ENCODE measurements around the gene TCOF1.

The TCOF1 gene

DNA sequence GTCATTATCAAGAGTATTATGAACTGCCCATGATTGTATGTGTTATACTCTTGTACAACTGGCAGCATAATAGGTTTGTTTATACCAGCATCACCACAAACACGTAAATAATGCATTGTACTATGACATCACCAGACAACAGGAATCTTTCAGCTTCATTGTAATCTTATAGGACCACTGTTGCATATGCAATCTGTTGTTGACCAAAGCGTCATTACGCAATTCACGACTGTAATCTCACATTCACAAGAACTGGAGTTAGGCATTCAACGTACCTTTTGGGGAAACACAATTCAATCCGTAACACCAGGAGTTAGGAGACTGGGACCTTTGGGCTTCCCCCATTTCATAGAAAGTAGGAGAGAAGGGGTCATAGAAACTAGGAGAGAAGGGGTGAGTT is 34.4 kb upstream of the TCOF1 start:
- no peak for DNase-seq (ENCODE audit: low spot score)

DNA sequence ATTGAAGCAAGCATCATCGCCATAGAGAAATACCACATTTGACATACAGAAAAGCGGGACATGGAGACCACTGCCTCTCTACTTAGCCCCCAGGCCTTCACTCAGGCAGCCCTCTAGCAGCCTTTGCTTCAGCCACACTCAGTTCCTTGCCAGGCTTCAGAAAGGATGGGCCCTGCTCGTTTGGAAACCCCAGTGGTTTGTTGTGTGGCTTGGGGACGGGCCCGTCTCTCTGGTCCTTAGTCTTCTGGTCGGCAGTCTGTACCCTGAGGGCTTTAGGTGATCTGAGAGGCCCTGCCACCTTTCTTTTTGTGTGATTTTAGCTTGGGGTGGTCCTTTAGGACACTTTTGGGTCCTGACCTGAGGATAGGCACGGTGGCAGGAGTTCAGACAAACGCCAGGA is 33.7 kb upstream of the TCOF1 start:
- no peak for DNase-seq (ENCODE audit: low spot score)

DNA sequence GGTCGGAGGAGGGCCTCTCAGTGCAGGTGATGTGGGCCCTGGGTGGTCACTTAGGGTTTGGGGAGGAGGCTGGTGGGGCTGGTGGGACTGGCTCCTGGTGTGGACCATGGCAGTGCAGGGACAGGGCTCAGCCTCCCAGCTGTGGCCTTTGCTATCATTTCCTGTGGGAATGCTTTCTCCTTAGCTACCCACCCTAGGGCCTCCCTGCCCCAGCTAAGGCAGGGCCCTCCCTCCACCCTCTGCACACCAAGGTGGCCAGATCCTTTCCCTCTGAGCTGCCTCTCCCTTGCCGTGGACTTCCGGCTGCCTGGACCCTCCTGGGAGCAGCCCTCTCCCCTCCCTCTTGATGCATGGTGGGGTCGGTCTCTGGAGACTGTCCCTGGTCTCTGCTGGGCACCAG is 32.1 kb upstream of the TCOF1 start:
- DNase-seq (ENCODE audit: low spot score), result no peak

DNA sequence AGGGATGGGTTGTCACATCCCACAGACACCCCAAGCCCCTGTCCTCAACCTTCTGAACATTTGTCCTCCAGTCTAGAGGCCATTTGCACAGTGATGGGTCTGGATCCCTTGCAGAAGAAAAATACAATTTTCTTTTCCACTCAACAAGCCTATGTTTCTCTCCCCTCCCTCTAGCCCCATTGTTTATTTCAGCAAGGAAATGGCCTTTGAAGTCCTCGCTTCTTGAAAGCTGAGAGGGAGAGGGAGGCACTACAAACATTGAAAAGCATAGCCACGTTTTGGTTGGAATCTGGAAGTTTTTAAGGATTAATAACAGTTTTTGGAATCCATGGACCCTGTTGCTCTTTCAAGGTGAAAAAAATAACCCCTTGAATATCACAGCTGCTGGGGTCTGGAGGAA is 30.8 kb upstream of the TCOF1 start:
- DNase-seq (ENCODE audit: low spot score), result no peak

DNA sequence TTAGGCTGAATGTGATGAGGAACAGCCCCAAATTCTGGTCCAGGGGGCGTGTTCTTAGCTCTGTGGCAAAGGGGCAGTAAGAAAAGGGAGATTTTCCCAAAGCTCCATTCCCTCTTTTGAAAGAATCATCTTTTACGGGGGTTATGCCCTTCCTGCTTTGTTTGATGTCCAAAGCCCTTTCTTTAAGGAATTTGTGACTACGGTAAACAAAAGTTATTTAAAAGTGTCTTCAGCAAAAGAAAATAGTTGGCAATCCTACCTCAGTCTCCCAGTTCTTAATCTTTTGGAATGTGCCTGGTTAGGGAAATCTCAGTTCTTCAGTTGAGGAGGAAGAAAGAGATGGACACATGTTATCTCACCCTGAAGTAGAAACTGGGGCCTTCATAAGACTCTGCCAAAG is 30.4 kb upstream of the TCOF1 start:
- DNase-seq (ENCODE audit: low spot score), result no peak

DNA sequence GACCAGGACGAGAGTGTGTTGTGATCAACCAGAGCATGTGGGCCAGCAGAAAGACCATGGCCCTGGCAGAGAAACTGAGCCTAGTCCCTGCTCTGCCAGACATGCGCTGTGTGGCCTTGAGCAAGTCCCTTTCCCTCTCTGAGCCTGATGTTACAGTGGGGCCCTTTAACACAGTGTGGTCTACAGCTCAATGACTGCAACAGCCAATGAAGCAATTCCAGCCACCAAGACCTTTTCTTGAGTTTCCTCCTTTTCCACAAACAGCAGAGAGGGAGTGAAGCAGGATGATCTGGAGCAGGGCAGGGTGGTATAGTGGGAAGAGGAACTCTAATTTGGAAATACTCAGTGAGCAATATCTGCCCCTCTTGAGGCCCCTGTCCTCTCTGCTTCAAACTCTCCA is 29.0 kb upstream of the TCOF1 start:
- no peak for DNase-seq (ENCODE audit: low spot score)

DNA sequence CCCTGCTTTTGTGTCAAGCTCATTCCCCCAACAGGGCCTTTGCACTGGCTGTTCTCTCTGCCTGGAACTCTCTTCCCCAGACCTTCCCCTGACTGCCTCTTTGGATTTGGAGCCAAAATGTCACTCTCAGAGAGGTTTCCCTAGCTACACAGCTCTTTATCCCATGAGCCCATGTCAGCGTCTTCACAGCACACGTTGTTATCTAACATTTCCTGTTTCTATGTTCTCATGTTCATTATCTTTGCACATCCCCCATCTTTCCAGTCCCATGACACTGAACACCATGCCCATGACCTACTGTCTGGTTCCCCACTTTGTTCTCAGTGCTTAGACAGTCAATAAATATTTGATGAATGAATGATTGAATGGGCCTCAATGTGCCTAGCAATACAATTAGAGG is 28.5 kb upstream of the TCOF1 start:
- DNase-seq (ENCODE audit: low spot score), result no peak

DNA sequence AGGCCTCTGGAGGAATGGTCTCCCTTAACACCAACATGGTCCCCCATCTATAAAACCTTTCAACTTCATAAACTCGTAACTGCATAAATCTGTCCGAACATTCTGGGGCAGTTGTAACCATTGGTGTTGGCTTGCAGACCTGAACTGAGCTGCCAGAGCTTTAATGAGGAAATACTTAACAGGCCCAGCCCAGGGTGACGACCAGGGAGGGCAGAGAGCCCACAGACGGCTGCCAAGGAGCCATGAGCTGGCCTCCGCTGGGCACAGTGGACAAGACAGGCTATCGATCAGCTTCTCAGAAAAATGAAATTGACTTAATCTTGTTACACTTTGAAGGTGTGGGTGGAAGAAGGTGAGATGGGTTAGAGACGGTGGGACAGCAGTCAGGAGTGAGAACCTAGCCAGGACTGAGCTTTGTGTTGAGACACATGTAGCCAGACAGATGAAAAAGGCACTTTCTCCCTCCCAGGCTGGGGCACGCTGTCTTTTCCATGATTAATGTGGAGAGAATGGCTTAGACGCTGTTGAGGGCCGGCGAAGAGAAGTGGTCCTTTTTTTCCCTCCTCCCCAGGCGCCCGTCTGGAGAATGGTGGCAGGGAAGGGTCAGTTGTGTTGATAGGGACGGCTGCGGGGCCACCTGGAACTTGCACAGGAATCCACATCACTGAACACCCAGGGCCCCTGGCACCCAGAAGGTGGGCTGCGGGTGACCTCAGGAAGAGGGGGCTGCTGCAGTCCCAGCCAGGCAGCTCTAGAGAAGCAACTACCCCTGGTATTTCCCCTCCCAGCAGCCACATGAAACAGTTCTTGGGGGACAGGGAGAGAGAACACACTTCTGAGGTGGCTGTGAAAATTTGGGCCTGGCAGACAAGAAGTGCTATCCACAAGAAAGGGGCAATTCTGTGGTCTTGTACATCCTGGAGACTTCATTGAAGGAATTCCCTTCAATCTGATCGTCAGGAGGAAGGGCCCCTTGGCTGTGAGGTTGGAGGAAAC is 27.3 kb upstream of the TCOF1 start:
- DNase-seq (ENCODE audit: low spot score), result no peak

DNA sequence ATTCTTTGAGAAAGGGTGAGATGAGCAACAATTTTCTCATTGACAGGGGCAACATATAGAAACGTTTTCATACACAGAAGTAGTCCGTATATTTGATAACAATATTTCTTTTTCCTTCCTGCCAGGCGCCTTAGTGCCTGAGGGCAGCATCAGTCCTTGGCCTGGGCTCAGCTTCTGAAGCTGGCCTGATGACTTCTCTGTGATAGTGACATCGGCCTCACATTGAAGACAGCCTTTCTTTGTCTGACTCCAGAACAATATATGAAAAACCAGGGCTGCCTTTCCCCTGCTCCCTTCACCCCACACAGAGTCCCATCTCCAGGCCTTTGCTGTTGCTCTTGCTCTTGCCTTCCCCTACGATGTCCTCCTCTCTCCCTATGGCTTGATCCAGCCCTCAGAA is 24.1 kb upstream of the TCOF1 start:
- no peak for DNase-seq (ENCODE audit: low spot score)

DNA sequence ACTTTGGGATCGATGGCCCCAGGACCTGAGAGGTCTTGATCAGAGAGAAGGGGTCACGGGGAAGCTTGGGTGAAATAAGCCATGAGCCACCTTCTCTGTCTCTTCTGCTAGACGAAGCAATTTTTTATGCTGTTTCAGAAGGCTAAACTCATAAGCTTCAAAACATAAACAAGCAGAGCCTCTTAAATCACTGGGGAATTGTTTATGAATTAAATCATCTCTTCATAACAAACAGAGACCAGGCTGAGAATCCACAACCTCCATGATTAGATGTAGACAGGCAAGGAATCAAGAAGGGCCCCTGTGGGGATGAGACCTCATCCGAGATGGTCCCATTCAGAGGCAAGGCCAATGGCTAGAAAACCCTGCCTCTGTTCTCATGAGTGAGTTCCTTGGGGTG is 21.7 kb upstream of the TCOF1 start:
- no peak for DNase-seq (ENCODE audit: low spot score)

DNA sequence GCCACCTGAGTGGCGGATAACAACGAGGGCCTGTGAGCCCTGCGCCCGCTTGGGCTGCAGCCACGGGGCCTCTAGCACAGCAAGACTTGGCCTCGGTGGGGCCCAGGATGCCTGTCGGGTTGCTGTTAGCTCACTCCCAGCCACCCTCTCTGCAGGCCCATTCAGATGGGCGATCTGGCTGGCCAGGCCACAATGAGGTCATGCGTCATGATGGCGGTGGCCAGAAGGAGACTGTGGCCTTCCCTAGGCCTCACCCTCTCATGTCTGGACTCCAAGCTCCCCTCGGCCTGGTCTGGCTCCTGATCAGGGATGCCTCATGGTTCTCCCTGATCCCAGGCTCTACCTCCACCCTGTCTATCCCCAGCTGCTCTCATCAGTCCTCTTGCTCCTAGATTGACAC is 19.0 kb upstream of the TCOF1 start:
- DNase-seq (ENCODE audit: low spot score), result no peak

DNA sequence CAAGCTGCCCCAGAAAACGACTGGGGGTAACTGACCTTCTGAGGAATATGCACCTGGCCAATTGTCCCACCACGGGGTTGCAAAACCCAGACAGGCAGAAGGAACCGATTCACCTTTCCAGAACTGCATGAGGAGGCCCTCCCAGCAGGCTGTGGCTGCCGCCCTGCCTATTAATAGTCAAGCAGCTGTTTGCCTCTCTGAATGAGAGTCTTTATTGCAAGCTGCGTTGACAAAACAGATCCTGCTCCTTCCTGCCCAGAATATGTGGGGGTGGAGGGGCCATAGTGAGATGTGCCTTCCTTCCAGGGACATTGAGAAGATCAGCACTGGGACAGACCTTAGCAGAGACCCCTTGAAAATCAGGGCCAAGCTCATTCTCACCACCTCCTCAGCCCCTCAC is 18.3 kb upstream of the TCOF1 start:
- DNase-seq (ENCODE audit: low spot score), result no peak

DNA sequence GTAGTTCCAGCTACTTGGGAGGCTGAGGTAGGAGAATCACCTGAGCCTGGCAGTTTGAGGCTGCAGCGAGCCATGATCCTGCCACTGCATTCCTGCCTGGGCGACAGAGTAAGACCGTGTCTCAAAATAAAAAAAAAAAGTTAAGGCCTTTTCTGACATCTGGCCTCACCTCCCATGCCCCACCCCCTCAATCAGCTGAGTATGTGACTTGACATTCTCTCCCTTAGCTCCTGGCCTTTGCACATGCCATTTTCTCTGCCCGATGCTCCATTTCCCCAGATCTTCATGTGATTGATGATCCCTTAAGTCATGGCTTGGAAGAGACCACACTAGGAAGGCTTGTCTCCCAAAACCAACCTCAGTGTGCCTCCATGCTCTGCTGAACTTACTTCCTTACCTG is 17.7 kb upstream of the TCOF1 start:
- DNase-seq (ENCODE audit: low spot score), result no peak

DNA sequence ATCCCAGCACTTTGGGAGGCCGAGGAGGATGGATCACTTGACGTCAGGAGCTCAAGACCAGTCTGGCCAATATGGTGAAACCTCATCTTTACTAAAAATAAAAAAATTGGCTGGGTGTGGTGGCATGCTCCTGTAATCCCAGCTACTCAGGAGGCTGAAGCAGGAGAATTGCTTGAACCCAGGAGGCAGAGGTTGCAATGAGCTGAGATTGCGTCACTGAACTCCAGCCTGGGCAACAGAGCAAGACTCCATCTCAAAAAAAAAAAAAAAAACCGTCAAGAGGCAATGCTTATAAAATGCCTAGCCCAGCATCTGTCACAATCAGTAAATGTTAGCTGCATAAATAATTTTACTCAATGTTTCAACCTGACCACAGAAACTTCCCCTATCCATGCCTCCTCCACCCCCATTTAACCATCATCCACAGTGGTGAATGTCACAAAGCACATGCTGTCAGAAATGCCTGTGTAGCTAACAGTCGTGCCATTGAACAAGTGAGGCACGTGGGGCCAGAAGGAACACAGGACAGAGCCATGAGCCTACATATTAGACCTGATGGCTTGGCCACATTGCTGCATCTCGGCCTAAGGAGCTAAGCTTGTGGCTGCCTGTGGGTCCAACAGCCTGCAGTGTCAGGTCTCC is 16.8 kb upstream of the TCOF1 start:
- DNase-seq (ENCODE audit: low spot score), result no peak

DNA sequence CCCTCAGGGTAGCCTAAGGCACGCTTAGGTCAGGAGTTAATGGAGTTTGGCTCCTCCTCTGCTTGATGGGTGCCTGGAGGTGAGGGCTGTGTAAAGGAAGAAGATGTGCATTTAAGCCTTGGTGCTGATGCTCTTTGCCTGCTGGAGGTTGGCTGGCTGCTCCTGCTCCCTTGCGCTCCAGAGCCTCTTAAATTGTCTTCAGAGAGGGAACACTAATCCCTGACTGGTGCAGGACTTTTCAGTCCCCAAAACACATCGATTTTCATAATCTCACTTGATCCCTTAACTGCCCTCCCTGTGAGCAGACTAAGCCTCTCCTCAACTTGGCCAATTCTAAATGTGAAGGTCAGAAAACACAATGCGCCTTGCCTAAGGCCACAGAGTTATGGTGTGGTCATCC is 16.2 kb upstream of the TCOF1 start:
- no peak for DNase-seq (ENCODE audit: low spot score)

DNA sequence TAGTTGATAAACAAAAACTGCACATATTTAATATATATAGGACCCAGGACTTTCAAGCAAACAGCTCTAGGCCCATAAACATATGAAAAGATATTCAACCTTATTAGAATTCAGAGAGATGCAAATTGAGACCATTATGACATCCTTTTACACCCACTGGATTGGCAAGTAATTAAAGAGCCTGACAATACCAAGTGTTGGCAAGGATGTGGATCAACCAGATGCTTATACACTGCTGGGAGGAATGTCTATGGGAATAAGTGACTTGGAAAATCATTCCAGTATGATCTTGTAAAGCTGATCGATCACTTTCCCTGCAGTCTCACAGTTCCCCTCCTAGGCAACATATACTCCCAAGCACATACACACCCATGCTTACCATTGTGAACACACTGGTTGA is 15.5 kb upstream of the TCOF1 start:
- no peak for DNase-seq (ENCODE audit: low spot score)

DNA sequence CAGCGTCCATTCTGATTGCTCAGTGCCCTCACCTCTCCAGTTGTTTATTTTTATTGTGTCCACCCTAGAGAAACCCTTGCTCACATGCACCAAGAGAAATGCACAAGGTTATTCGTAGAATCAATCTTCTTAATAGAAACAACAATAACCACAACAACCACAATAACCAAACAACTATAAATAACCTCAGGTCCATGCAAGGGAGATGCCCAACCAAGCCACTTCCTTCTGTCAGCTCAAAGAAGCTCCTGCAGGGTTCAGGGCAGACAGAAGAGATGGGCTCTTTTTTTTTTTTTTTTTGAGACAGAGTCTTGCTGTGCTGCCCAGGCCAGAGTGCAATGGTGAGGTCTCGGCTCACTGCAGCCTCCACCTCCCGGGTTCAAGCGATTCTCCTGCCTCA is 14.9 kb upstream of the TCOF1 start:
- DNase-seq (ENCODE audit: low spot score), result no peak

DNA sequence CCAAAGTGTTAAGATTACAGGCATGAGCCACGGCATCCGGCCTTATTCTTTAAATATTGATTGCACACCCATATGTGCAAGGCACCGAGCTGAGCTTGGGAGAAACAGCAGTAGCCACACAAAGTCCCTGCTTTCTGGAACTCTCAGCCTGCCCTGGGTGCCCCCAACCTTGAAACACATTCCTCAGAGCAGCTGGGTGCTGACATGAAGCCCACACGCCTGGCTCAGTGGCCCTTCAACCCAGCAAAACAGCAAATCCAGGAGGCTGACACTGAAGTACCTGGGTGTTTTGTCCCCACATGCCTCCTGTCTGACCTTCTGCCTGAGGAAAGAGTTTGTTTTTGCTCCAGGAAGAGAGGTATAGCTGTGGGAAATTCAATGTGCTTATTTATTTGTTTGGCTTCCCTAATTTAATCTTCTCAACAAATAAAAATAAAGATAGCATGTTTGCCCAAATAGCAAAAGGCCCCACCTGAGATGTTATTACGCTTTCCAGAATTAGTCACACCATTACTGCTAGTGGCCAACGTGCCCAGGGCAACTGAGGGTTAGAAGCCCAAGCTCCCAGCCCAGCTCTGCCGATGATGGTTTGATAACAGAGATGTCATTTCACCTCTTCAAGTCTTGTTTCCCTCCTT is 13.4 kb upstream of the TCOF1 start:
- no peak for DNase-seq (ENCODE audit: low spot score)

DNA sequence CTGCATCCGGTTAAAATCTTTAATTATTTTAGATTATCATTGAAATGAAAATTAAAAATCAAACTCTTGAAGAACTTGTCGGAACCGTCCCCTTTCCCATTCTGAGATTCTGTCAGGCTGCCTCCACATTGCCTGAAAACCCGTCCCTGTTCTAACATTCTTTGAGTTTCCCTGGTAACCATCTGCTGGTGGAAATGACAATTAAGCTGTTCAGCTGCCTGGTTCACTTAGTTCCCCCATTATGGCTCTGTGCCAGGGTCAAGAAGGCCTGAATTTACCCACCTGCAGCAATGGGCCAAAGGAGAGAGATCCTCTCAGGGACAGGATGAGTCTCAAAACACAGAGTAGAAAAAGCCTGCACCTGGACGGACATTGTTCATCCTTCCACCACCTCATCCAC is 11.8 kb upstream of the TCOF1 start:
- no peak for DNase-seq (ENCODE audit: low spot score)

DNA sequence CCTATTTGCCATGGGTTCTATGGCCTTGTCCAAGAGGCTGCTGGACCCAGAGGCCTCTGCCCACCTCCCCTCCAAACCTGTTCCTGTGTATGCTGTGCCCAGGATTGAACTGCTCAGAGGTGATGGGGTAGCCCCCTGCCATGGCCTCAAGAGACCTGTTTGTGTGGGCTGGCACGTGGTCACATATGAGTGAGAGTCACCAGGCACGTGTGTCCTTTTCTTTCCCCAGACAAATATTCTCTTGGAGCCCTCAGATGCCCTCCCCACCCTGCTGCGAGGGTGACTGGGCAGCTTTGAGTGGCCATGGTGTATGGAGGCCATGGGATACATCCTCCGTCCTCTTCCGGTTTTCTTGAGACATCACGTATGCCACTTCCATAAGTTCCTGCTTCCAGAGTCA is 10.9 kb upstream of the TCOF1 start:
- DNase-seq (ENCODE audit: low spot score), result no peak

DNA sequence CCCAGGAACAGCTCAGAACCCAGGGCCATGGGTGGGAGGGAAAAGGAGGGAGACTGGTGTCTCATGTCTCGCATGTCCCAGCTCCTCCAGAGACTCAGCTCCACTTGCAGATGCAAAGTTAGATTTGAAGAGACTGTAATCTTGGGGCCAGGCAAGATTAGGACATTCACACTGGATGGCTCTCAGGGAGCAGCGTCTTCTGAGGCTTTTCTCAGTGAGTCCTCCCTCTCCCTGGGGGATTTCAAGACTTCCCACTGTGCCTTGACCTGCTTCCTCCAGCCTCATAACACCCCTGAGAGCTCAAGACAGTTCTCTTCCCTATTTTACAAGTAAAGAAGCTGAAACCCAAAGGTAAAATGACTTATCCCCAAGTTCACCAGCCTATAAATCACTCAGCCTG is 10.5 kb upstream of the TCOF1 start:
- DNase-seq (ENCODE audit: low spot score), result no peak

DNA sequence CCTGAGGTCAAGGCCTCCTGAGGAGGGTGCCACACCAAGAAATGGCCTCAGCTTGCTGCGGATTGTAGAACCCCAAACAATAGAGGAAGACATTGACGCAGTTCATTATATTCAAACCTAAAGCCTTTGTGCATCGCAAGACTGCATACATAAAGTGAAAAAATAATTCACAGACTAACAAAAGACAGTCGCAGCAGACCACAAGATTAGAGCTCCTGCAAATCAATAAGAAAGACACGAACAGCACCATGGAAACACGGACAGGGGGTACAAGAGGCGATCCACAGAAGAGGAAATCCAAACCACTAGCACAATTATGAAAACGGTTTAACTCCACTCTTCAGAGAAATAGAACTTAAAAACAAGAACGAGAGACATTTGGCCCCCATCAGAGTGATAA is 10.0 kb upstream of the TCOF1 start:
- DNase-seq (ENCODE audit: low spot score), result no peak

DNA sequence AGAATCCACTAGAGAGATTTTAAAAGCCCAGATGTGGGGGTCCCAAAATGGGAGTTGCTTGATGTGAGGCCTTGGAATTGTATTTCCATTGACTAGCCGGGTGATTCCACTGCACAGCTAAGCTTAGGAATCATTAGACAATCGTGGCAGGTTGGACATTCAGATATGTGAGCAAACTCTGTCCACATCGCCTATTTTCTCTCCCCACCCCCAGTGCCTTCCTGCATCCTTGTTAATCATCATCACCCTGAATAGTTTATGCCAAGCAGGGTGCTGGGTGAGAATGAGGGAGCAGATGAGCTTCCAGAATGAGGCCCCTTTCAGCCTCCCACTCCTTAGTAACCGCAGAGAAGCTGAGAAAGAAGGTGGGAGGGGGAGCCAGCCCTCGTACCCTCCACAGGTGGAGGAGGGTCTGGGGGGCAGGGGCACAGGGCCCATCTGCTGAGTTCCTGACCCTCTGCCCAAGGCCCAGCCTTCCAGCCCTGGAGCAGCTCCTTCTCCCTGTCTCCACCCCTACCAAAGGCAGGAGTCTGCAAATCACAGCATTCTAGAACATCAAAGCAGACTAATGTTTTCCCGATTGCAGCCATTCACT is 7.7 kb upstream of the TCOF1 start:
- DNase-seq (ENCODE audit: low spot score), result no peak
